HCT116 (cell line): ENCODE data around the gene ITIH1. TPM values are rescaled to one million over a fixed set of nuclear protein-coding genes. Genes with fewer than 3 reads are reported as not detected.

ENCODE experiments used
- ATAC-seq: fragments of 200-7000 bp; cut with Tn5 transposase; 2 replicates; pipeline ENCODE4 v1.9.1; 2020; ENCODE audit warnings: mild to moderate bottlenecking, moderate library complexity
- BruUV-seq: library from RNA; stranded (reverse); fragments of 400-500 nt; replicated peaks from 2 replicates; lab custom pipeline; 2021; lab: Mats Ljungman, UMichigan
- CTCF ChIA-PET: fragments of 300-600 bp; sonication (Branson Sonifier 250); formaldehyde crosslinking; loops from one replicate; lab custom pipeline; 2021; ENCODE audit warnings: antibody characterized with exemption; lab: Charles Lee
- POLR2A ChIA-PET: fragments of 300-600, 350-600 bp; sonication (Branson Sonifier 250); formaldehyde crosslinking; loops from one replicate; lab custom pipeline; 2021; ENCODE audit warnings: antibody characterized with exemption; lab: Charles Lee
- RAD21 ChIA-PET, 2 experiments: fragments of 300-600 bp; sonication (Branson Sonifier 250); formaldehyde crosslinking; loops; one replicate each; lab custom pipeline; 2023; ENCODE audit warnings: low total read pairs in 2 of 2; ENCODE audit not compliant: uncharacterized antibody in 2 of 2, unreplicated experiment in 2 of 2, low non-redundant PET in 1 of 2; lab: Charles Lee
- DNase-seq: peaks from one replicate; pipeline ENCODE4 v3.0.0-alpha.2; 2010; ENCODE audit warnings: low read depth, low spot score
- H2AFZ ChIP-seq: fragments of 200-600 bp; shearing (Covaris generic), sonication (generic); 2 replicates; pipeline ENCODE4 v1.6.1; 2017; ENCODE audit warnings: low read depth, mixed run types, mixed read lengths, antibody characterized with exemption, low read length; ENCODE audit not compliant: poor library complexity, severe bottlenecking
- H3K27ac ChIP-seq: 2 replicates; pipeline ENCODE4 v1.5.1; 2012; ENCODE audit warnings: low read depth, low read length
- H3K27me3 ChIP-seq: fragments of 200-600 bp; sonication (generic); 2 replicates; pipeline ENCODE4 v1.6.1; 2016; ENCODE audit warnings: mixed run types, low read length, mixed read lengths; ENCODE audit not compliant: insufficient read depth
- H3K36me3 ChIP-seq, 2 experiments: fragments of 200-500 bp in 1 of 2; fragments of 200-600 bp in 1 of 2; sonication (Bioruptor generic) in 1 of 2; sonication (generic) in 1 of 2; 2 replicates each; pipeline versions ENCODE4 v1.5.1 to v1.6.1; 2014 to 2016; ENCODE audit warnings: low read length in 2 of 2, inconsistent platforms in 1 of 2, mixed read lengths in 1 of 2, mixed run types in 1 of 2; ENCODE audit not compliant: insufficient read depth in 2 of 2, control insufficient read depth in 1 of 2
- H3K4me1 ChIP-seq, 2 experiments: fragments of 200-600 bp in 1 of 2; sonication (generic) in 1 of 2; 2 replicates each; pipeline versions ENCODE4 v1.5.1 to v1.6.1; 2012 to 2017; ENCODE audit warnings: low read length in 2 of 2, inconsistent platforms in 1 of 2, mild to moderate bottlenecking in 1 of 2, mixed read lengths in 1 of 2, mixed run types in 1 of 2, moderate library complexity in 1 of 2; ENCODE audit not compliant: insufficient read depth in 2 of 2, control insufficient read depth in 1 of 2
- H3K4me2 ChIP-seq: fragments of 200-600 bp; sonication (generic); 2 replicates; pipeline ENCODE4 v1.6.1; 2017; ENCODE audit warnings: mixed run types, low read length, mixed read lengths
- H3K4me3 ChIP-seq, 2 experiments: fragments of 200-600 bp in 1 of 2; sonication (generic) in 1 of 2; replicated peaks in 1 of 2; 2 replicates each; pipeline ENCODE4 v1.5.1; 2011 to 2016; ENCODE audit warnings: low read length in 2 of 2, control low read depth in 1 of 2, low read depth in 1 of 2, mild to moderate bottlenecking in 1 of 2, mixed read lengths in 1 of 2, mixed run types in 1 of 2
- H3K79me2 ChIP-seq: fragments of 200-600 bp; sonication (generic); 2 replicates; pipeline ENCODE4 v1.6.1; 2017; ENCODE audit warnings: mild to moderate bottlenecking, mixed run types, low read length, moderate library complexity, mixed read lengths; ENCODE audit not compliant: insufficient read depth
- H3K9ac ChIP-seq: fragments of 200-600 bp; sonication (generic); 2 replicates; pipeline ENCODE4 v1.6.1; 2016; ENCODE audit warnings: low read length, mixed read lengths
- H3K9me2 ChIP-seq: fragments of 200-600 bp; sonication (generic), shearing (Covaris generic); 2 replicates; pipeline ENCODE4 v1.6.1; 2017; ENCODE audit warnings: mixed run types, mild to moderate bottlenecking, moderate library complexity; ENCODE audit not compliant: insufficient read depth
- H3K9me3 ChIP-seq, 2 experiments: fragments of 200-500 bp in 1 of 2; fragments of 200-600 bp in 1 of 2; sonication (Bioruptor generic) in 1 of 2; sonication (generic) in 1 of 2; 2 replicates each; pipeline ENCODE4 v1.6.1; 2014 to 2017; ENCODE audit warnings: low read length in 2 of 2, mixed read lengths in 2 of 2, inconsistent platforms in 1 of 2, low read depth in 1 of 2, mild to moderate bottlenecking in 1 of 2, mixed run types in 1 of 2, moderate library complexity in 1 of 2; ENCODE audit not compliant: control insufficient read depth in 1 of 2, insufficient read depth in 1 of 2
- H4K20me1 ChIP-seq: fragments of 200-600 bp; sonication (generic), shearing (Covaris generic); 2 replicates; pipeline ENCODE4 v1.6.1; 2017; ENCODE audit warnings: mixed run types, mild to moderate bottlenecking, moderate library complexity; ENCODE audit not compliant: insufficient read depth
- ATF3 ChIP-seq: IDR thresholded peaks from 2 replicates; pipeline ENCODE4 v1.6.1; 2012
- CBX3 ChIP-seq: IDR thresholded peaks from 2 replicates; pipeline ENCODE4 v1.6.1; 2012; ENCODE audit warnings: low read depth
- CEBPB ChIP-seq: IDR thresholded peaks from 2 replicates; pipeline ENCODE4 v1.6.1; 2012; ENCODE audit warnings: low read depth
- CTCF ChIP-seq, 3 experiments: fragments of 200-600 bp in 1 of 3; sonication (generic) in 1 of 3; IDR thresholded peaks in 2 of 3; conservative IDR thresholded peaks in 1 of 3; 2 replicates each; pipeline ENCODE4 v1.5.1; 2012 to 2017; ENCODE audit warnings: low read depth in 2 of 3, low read length in 2 of 3, antibody characterized with exemption in 1 of 3, borderline replicate concordance in 1 of 3, control low read depth in 1 of 3, mild to moderate bottlenecking in 1 of 3, mixed read lengths in 1 of 3, mixed run types in 1 of 3, moderate library complexity in 1 of 3; ENCODE audit not compliant: insufficient read depth in 1 of 3
- EGR1 ChIP-seq: IDR thresholded peaks from 2 replicates; pipeline ENCODE4 v1.6.1; 2012; ENCODE audit warnings: low read depth
- ELF1 ChIP-seq: IDR thresholded peaks from 2 replicates; pipeline ENCODE4 v1.6.1; 2012; ENCODE audit warnings: low read depth, borderline replicate concordance
- EZH2 ChIP-seq: fragments of 200-600 bp; sonication (generic); IDR thresholded peaks from 2 replicates; pipeline ENCODE4 v1.6.1; 2017; ENCODE audit warnings: antibody characterized with exemption, mixed run types
- EZH2phosphoT487 ChIP-seq: fragments of 200-600 bp; IDR thresholded peaks from 2 replicates; pipeline ENCODE4 v1.6.1; 2018; ENCODE audit warnings: antibody characterized with exemption, borderline replicate concordance
- FOSL1 ChIP-seq: IDR thresholded peaks from 2 replicates; pipeline ENCODE4 v1.6.1; 2012; ENCODE audit warnings: low read depth
- JUND ChIP-seq: IDR thresholded peaks from 2 replicates; pipeline ENCODE4 v1.6.1; 2012
- MAX ChIP-seq: IDR thresholded peaks from 2 replicates; pipeline ENCODE4 v1.6.1; 2012
- POLR2A ChIP-seq: IDR thresholded peaks from 2 replicates; pipeline ENCODE4 v1.7.0; 2011; ENCODE audit warnings: borderline replicate concordance; ENCODE audit not compliant: insufficient read depth, insufficient read length; ENCODE audit errors: extremely low read depth
- RAD21 ChIP-seq: IDR thresholded peaks from 2 replicates; pipeline ENCODE4 v1.6.1; 2012; ENCODE audit warnings: low read depth, mild to moderate bottlenecking
- REST ChIP-seq: IDR thresholded peaks from 2 replicates; pipeline ENCODE4 v1.6.1; 2012; ENCODE audit warnings: low read depth
- SIN3A ChIP-seq: IDR thresholded peaks from 2 replicates; pipeline ENCODE4 v1.6.1; 2012; ENCODE audit warnings: low read depth
- SRF ChIP-seq: IDR thresholded peaks from 2 replicates; pipeline ENCODE4 v1.6.1; 2012; ENCODE audit warnings: low read depth
- TCF7L2 ChIP-seq: IDR thresholded peaks from 2 replicates; pipeline ENCODE4 v1.7.0; 2011; ENCODE audit warnings: borderline replicate concordance, inconsistent platforms; ENCODE audit not compliant: insufficient read depth, insufficient read length; ENCODE audit errors: extremely low read depth
- YY1 ChIP-seq: IDR thresholded peaks from 2 replicates; pipeline ENCODE4 v1.6.1; 2011; ENCODE audit warnings: low read length, low read depth, moderate library complexity, mild to moderate bottlenecking; ENCODE audit not compliant: insufficient replicate concordance; ENCODE audit errors: extremely low read depth
- ZNF274 ChIP-seq: fragments of 200-500 bp; sonication (Bioruptor generic); IDR thresholded peaks from 2 replicates; pipeline ENCODE4 v1.6.1; 2014; ENCODE audit warnings: mild to moderate bottlenecking, low read depth, low read length, inconsistent platforms
- intact Hi-C: fragments of 100-400 bp; cut with micrococcal nuclease; formaldehyde crosslinking; loops from 2 replicates; pipeline ENCODE4 v1.10.0; 2022
- total RNA-seq: library from RNA; stranded (reverse); gene quantifications from one replicate; pipeline ENCODE4 v1.2.1, GENCODE V29; 2021; ENCODE audit not compliant: unreplicated experiment

The ITIH1 gene
- total RNA-seq, 1 experiment from 2014 or later, result 0.37 TPM

DNA sequence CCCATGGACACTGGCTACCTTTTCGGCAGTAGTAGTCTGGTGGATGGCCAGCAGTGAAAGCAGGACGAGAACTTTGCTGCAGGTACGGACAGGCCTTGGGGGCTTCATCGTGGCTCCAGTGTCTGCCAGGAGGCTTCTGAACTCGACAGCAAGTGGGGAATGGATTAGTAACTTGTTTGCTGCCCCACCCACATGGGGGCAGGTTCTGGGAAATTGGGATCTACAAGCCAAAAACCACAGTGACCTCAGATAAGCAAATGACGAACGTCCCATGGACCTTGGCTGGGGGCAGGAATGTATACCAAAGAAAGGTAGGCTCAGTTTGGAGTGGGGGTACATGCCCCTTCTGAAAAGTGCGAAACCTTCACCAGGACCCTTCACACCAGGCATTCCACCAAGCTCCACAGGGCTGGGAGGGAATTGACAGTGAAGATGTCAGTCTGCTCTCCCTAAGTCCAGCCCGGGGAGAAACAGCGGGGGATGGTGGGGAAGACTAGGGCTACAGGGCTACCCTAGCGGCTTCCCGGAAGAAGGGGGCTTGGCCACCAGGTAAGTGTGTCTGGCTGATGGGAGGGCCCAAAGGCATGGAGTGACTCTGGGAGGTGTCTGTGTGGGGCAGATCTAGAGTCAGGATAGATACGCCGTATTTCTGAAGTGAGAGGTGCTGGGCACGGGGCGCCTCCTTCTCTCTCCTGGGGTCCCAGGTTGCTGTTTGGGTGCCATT is 53.3 kb downstream of the ITIH1 start, which contains the start of gene ITIH4:
TSS of gene ITIH4 (minus strand) at position 138 of the 724 bp plus-strand sequence. CDS start at position 108, 30 bp downstream.
- no peaks in the 10 kb centered on the region for H3K36me3 ChIP-seq
- H3K27ac ChIP-seq, result peak within 1 kb of the TSS; percentile 21; the same call in 1 of the 2 replicates
- POLR2A ChIA-PET, result no interaction called here
- H4K20me1 ChIP-seq, result no peaks in the 10 kb centered on the region
- H3K9ac ChIP-seq, result peak within 1 kb of the TSS; percentile 29
- no peaks in the 10 kb centered on the region for H3K79me2 ChIP-seq
- TF ChIP-seq TCF7L2 (no peak), REST (no peak), EZH2 (no peak), CTCF (IDR thresholded peaks at IDR 0.05 in 2 of 3, conservative IDR thresholded peaks at IDR 0.05 in 1 of 3; ENCODE audit: borderline replicate concordance in 1 of 3, insufficient read depth in 1 of 3, low read depth in 2 of 3, low read length in 2 of 3) (no peak), YY1 (no peak), ZNF274 (no peak), POLR2A (no peak), EZH2phosphoT487 (no peak), CBX3 (no peak), ATF3 (no peak), JUND (no peak), RAD21 (no peak), FOSL1 (no peak), CEBPB (no peak), SRF (no peak), SIN3A (no peak), MAX (no peak), EGR1 (no peak), ELF1 (no peak)
- ATAC-seq (no peak), DNase-seq (no peak)
- RAD21 ChIA-PET, result interaction anchor here in 1 of 2 experiments (1.1 kb wide), 1 partner anchor 11 kb away, joined by 3 read pairs; no protein-coding TSS in a partner anchor
- H3K4me3 ChIP-seq, result peak within 1 kb of the TSS in 1 of 2 experiments; percentile 32; a peak in 2 of 4 replicates
- CTCF ChIA-PET, result interaction anchor here (1.9 kb wide), 1 partner anchor 10 kb away, joined by 11 read pairs; no protein-coding TSS in a partner anchor
- intact Hi-C loops, result no loop called here
- peaks cover 20 to 22% of the 10 kb centered on the region in 2 experiments for H3K4me1 ChIP-seq
- no peaks in the 10 kb centered on the region for H3K9me3 ChIP-seq
- H3K9me2 ChIP-seq, result no peaks in the 10 kb centered on the region
- H3K4me2 ChIP-seq, result peak within 1 kb of the TSS; percentile 77
- no TSS peak for BruUV-seq
- no peak within 1 kb of the TSS for H2AFZ ChIP-seq
- no peaks in the 10 kb centered on the region for H3K27me3 ChIP-seq
